Epithelial cell of proximal tubule (primary cell): ENCODE measurements around the gene MX2. TPM values are rescaled to one million over a fixed set of nuclear protein-coding genes. Genes with fewer than 3 reads are reported as not detected.
"Not testable (repeated sequence)": the region's sequence is repeated elsewhere in the genome, so short reads cannot be mapped to it uniquely, and the experiment has no call there.

ENCODE experiments used
- DNase-seq: peaks from one replicate; pipeline ENCODE4 v3.0.0-alpha.2; 2011; ENCODE audit warnings: low read depth
- H3K4me3 ChIP-seq: 2 replicates; pipeline ENCODE4 v1.5.1; 2011; ENCODE audit warnings: low read depth, mild to moderate bottlenecking, low read length
- total RNA-seq: library from RNA; depleted of rRNA; stranded (reverse); fragments of >200 nt; gene quantifications from 2 replicates; pipeline ENCODE4 v1.2.3, GENCODE V29; 2015
- TF ChIP-seq, protein P1 (sequence below): conservative IDR thresholded peaks from 2 replicates; pipeline ENCODE4 v1.5.1; 2012; ENCODE audit warnings: low read depth, mild to moderate bottlenecking, low read length

MX2 gene, protein sequence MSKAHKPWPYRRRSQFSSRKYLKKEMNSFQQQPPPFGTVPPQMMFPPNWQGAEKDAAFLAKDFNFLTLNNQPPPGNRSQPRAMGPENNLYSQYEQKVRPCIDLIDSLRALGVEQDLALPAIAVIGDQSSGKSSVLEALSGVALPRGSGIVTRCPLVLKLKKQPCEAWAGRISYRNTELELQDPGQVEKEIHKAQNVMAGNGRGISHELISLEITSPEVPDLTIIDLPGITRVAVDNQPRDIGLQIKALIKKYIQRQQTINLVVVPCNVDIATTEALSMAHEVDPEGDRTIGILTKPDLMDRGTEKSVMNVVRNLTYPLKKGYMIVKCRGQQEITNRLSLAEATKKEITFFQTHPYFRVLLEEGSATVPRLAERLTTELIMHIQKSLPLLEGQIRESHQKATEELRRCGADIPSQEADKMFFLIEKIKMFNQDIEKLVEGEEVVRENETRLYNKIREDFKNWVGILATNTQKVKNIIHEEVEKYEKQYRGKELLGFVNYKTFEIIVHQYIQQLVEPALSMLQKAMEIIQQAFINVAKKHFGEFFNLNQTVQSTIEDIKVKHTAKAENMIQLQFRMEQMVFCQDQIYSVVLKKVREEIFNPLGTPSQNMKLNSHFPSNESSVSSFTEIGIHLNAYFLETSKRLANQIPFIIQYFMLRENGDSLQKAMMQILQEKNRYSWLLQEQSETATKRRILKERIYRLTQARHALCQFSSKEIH
- total RNA-seq = 0.07 and 0.12 TPM in 2 replicates

DNA sequence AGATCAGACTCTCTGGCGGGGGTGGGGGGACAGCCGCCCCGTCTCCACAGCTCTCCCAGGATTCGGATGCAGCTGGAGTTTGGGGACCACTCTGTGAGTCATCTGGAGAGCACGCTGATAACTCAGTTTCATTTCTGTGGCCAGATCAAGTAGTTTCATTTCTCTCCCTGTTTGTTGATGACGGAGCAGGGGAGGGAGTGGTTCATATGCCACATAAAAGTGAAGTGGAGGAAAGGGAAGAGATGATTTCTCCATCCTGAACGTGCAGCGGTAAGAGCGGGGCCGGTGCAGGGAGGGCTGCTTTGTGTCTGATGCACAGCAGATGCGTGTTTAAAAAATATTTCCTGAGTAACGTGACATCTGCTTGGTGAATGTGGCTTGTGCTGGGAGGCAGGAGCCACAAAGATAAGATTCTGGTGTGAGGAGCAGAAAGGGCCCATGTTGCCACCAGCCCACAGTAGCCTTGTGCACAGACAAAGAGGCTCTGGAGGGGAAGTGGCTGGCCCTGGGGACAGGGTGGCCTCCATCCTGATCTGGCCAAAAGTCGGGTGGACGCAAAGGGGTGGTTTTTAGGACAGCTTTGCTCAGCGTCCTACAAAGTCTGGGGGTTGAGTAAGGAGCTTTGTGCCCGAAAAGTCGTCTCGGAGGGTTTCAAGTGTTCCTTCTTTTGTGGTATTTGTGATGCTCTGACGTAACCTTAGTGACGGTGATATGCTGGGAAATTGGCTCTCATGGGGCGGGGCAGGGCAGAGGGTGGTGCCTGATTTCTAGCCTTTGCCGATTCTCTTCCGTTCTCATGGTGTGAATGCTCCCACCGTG, at the start of gene MX2:
Gene MX2 (plus strand): TSS at position 242 of the 819 bp plus-strand sequence. CDS start 14,880 bp downstream, outside the sequence.
- no peak for DNase-seq

DNA sequence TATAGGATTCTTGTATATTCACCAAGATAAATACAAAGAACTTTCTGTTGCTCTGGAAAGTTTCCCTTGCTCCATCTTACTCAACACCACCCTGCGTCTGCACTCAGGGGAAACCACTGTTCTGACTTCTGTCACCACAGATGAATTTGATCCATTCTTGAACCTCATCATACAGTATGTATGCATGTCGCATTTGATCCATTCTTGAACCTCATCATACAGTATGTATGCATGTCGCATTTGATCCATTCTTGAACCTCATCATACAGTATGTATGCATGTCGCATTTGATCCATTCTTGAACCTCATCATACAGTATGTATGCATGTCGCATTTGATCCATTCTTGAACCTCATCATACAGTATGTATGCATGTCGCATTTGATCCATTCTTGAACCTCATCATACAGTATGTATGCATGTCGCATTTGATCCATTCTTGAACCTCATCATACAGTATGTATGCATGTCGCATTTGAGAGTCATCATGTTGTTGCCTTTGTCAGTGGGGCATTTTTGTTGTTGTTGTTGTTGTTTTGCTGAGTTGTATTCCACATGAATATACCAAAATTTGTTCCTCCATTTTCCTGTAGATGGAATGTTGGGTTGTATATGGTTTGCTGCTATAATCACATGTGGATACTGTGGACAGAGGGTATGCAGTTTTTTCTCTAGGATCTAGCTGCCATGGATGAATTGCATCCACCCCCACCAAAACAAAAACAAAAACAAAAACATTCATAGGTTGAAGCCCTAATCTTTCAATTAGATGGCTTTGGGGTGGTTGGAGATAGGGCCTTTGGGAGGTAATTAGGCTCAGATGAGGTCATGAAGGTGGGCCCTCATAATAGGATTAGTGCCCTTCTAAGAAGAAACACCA, 48.3 kb upstream of the MX2 start:
- H3K4me3 ChIP-seq, DNase-seq: not testable (repeated sequence)

More for the DNA sequence above, at the start of gene MX2:
- TF ChIP-seq, protein P1, sequence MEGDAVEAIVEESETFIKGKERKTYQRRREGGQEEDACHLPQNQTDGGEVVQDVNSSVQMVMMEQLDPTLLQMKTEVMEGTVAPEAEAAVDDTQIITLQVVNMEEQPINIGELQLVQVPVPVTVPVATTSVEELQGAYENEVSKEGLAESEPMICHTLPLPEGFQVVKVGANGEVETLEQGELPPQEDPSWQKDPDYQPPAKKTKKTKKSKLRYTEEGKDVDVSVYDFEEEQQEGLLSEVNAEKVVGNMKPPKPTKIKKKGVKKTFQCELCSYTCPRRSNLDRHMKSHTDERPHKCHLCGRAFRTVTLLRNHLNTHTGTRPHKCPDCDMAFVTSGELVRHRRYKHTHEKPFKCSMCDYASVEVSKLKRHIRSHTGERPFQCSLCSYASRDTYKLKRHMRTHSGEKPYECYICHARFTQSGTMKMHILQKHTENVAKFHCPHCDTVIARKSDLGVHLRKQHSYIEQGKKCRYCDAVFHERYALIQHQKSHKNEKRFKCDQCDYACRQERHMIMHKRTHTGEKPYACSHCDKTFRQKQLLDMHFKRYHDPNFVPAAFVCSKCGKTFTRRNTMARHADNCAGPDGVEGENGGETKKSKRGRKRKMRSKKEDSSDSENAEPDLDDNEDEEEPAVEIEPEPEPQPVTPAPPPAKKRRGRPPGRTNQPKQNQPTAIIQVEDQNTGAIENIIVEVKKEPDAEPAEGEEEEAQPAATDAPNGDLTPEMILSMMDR = no peak
- H3K4me3 ChIP-seq = no peak within 1 kb of the TSS

DNA sequence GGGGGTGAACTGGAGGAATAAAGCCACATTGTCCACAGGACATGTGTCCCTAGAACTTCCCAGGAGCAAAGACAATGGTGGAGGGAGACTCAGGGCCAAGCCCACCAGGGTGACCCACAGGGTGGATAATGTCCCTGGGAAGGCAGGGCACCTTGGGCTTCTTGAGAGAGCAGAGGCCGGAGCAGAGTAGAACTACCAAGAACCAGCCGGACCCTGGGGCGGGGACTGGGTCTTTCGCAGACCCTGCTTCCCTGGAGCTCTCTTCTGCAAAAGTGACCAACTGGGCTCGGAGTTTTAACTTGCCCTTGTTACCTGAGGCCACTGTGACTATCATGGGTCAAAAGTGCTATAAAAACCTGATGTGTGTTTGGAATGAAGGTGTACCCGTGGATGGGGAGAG, 46.1 kb upstream of the MX2 start:
- TF ChIP-seq, protein P1 = no peak
- no peak for DNase-seq
- no peak overlapping the region for H3K4me3 ChIP-seq

DNA sequence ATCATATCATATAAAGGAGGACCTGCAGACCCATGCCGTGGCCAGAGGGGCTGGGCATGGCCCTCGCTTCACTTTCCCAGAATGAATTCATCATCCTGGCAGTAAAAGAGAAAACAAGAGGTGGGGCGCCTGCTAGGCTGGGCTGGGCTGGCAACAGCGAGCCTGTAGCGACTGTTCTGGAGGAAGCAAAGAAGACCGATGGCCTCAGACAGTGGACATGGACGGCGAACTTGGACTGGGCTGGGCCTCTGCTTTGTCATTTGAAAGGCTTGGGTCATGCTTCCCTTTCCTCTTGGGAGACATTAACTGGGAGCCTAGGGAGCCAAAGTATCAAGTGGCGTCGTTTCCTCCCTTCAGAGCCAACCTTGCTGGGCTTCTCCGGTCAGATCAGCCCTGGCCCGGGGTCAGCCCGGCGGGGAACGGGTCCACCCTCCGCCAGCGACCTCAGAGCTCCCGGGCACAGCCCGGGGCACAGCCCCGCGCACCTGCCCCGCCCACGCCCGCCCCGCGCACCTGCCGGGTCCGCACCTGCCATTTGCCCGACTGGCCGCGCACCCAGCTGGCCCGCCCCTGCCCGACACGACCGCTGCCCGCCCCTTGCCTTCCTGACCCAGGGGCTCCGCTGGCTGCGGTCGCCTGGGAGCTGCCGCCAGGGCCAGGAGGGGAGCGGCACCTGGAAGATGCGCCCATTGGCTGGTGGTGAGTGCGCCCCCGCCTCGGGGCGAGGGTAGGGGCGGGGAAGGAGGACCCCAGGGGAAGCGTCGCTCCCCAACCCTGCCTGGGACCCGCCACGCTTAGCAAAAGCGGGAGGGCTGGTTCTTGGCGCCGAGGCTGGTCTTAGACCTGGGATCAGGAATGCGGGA, 45.4 kb upstream of the MX2 start, which contains the start of gene FAM3B:
Gene FAM3B (plus strand): TSS at position 602 of the 863 bp plus-strand sequence. CDS start 79 bp downstream, at position 681.
- no peak within 1 kb of the TSS for H3K4me3 ChIP-seq
- TF ChIP-seq, protein P1 = no peak
- no peak for DNase-seq

DNA sequence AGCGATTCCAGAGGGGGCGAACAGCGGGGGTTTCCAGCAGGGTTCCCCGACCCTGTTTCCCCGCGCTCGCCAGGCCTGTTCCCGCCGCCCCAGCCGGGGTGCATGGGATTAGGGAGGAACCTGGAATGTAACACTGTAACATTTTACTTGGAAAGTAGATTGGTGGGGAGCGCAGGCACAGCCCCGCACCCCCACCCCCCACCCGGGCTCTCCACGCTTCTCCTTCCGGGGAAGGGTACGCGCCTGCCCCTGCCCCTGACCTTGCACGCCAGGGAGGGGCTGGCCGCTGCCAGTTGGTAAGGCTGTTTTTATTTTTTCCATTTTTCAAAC, 44.8 kb upstream of the MX2 start:
- TF ChIP-seq, protein P1 = no peak
- no peak overlapping the region for H3K4me3 ChIP-seq
- DNase-seq = no peak

DNA sequence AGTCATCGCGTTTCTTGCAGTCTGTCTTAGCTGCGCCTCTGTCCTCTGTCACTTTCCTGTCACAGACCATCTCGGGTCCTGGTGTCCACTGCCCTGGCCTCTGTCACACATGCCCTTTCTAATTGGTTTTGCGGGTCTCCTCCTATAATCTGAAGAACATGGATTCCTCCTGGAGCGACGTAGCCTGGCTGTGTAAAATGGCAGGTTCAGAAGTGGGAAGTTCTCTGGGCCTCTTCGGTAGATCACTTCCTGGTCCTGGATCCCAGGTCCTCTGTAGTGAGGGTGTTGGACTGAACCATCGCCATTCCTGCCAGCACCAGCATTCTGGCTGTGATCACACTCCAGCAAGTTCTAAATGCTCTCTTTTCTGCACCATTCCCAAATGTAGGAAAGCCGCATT, 44.4 kb upstream of the MX2 start:
- TF ChIP-seq, protein P1 = no peak
- no peak overlapping the region for H3K4me3 ChIP-seq
- no peak for DNase-seq
